NCI-H774 (cell line): Measurements from ENCODE around the gene STK24.

ENCODE experiments used
- DNase-seq: peaks from one replicate; lab custom pipeline; 2025; lab: John Stamatoyannopoulos, UW

Gene STK24

DNA sequence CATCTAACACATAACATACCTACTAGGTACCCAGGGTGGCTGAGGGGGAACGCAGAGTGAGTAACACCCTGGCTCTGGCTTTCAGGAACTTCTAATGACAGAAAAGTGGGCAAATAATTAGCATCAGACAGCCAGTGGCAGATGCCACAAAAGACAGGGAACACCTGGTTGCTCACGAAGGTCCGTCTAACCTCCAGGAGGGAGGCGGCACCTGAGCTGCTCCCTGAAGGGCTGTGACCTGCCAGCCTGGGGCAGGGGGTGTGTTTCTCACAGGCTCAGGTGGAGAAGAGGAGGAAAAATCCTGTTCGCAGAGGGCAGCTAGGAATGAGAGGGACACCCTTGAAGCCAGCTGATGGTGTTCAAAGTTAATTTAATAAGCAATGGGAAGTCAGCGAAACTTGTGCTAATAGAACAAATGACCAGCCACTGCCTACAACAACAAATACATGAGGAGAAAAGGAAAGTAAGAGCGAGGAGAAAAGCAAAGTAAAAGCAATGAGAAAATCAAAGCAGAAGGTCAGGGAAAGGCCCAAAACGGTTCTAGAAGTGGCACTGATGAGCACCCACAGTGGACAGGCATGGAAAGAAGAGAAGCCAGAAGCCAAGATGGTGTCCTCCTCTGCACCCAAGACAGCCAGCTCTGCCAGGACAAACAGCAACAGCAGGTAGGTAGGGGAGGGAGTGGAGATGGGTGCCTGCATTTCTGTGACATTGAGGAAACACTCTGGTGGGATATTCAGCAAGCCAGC is 87.3 kb downstream of the STK24 start:
- DNase-seq: no peak

DNA sequence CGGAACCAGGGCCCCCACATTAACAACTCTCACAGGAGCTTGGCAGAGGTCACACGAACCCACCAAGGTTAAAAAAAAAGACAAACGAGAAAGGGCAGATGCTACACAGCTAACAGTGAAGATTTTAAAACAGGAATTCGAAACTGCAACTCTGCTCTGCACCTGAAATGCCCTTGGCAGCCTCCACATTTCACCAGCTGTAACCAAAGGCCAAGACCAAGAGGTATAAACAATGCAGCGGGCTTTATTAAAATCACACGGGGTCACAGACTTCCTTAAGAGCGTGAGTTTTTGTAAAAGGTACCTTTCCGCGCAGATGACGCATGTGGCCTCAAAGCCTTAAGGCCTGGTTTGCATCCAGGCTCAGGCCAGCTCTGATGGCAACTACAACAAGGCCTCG is 88.2 kb downstream of the STK24 start:
- DNase-seq: no peak

DNA sequence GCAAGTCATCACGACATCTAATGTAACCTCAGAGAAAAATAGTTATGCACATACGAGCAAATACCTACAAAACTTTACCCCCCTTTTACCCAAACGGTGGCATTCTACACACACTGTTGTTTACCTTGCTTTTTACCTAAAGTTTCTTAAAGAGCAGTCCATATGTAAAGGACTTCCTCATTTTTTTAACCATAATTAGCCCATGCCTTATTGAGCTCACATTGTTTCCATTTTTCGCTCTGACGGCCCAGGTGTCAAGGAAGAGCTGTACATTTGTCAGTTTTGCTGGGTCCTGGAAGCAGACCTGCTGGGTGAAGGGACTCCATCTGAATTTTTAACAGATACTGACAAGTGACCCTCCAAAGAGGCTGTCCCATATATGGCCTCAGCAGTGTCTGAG is 89.4 kb downstream of the STK24 start:
- no peak for DNase-seq

DNA sequence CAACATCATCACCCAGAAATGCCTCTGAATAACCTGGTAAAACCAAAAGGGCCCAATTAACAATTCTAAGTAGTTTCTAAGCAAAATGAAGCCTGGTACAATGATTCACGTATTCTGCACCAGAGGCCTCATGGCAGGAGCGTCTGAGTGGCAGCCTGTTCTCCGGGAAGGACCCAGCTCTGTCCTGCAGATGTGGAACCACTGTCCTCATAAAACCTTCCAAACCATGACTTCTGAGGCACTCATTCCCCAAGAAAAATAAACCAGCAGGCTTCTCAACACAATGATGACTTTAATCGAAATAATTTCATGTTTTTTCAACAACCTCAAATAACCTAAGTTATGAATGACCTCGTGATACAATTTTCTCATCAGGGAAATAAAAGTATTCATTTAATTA is 89.9 kb downstream of the STK24 start:
- no peak for DNase-seq

DNA sequence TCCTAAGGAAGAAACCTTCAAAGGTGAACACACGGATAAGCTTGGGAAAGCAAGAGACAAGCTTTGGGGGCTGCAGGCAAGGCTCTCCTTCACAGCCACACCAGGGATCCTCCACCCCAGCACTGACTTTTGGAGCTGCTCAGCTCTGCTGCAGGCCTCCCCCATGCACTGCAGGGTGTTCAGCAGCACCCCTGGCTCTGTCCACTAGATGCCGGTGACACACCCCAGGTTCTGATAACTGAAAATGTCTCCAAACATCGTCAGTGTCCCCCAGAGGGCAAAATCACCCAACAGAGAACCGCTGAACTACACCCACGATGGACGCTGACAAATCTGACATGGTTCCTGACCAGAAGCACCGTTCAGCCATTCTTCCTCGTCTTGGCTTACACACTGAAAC is 90.5 kb downstream of the STK24 start:
- DNase-seq: no peak

DNA sequence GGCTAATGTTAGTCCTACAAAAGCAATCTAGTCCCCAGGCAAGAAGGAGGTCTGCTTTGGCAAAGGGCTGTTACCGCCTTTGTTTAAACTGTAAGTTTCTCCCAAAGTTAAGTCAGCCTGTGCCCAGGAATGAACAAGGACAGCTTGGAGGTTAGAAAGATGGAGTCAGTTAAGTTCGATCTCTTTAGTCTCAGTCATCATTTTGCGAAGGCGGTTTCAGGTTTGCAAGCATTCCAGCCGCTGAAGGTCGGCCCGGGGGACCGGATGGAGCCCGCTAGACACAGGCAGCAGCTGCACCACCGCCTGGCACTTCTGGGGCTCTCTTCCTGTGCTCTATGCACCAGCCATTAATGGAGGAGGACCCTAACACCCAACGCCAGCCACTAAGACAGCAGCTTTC is 91.3 kb downstream of the STK24 start:
- DNase-seq: no peak

DNA sequence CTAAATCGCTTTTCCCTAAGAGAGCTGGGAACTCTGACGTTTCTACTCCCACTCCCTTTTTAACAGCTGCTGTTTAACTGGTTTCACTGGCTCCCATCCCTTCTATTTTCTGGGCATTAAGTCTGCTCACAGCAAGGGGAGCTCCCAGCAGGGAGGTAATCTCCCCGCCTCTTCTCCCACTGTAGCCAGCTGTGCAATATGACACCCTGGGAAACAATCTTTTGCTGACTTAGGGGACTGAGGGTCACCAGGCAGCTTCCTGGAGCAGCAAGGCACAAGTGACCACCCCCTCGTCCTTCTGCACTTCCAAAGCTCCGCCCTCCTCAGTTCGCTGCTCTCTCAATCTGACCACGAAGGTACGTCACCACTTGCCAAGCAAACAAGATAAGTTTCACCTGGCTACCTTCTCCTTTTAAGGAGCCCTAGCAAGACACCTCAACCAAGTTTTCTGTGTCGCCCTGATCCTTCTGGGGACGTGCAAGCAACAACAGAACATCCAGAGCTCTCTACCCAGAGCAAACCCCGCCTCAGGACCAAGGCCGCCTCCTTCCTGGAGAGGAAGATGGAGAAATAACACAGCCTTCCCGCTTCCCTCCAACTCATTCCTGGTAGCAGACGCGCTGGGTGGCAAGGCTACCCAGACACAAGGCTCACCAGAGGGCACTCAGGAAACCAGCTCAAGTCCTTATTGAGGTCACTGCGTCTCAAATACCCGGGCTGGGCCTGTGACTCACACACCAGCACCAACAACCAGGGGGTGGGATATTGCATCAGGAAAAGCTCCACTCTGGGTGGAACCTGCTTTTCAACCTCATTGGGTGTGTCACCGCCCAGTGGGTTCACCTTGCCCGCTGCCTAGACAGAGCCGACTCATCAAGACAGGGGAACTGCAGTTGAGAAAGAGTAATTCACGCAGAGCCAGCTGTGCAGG is 92.4 kb downstream of the STK24 start:
- no peak for DNase-seq

DNA sequence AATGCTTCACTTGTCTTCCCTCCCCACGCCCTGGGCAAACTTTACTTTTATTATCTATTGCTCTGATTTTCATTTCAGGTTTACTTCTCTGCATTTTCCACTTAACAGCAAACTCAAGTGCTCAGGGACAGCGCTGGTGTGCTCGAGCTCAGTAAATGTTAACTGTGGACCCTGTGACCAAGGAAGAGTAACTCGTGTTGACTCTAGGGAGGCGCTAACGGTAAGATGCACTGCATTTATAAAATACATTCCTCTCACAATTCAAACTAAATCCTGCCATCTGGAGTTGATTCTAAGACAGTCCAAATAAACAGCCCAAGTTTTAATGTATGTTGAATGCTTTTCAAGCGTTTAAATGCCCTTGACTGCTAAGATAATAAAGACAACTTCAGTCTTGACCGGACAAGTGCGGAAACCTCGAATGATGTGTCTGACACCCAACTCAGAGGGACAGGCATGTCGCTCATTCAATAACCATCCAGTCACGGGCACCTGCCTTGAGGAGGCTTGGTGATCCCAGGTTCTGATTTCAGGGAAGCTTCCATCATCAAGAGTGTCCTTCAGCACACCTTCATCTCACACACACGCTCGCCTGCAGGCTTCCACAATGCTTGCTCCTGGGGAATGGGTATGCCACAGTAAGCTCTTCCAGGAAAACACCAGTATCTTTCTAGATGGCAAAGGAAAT is 93.2 kb downstream of the STK24 start:
- no peak for DNase-seq

DNA sequence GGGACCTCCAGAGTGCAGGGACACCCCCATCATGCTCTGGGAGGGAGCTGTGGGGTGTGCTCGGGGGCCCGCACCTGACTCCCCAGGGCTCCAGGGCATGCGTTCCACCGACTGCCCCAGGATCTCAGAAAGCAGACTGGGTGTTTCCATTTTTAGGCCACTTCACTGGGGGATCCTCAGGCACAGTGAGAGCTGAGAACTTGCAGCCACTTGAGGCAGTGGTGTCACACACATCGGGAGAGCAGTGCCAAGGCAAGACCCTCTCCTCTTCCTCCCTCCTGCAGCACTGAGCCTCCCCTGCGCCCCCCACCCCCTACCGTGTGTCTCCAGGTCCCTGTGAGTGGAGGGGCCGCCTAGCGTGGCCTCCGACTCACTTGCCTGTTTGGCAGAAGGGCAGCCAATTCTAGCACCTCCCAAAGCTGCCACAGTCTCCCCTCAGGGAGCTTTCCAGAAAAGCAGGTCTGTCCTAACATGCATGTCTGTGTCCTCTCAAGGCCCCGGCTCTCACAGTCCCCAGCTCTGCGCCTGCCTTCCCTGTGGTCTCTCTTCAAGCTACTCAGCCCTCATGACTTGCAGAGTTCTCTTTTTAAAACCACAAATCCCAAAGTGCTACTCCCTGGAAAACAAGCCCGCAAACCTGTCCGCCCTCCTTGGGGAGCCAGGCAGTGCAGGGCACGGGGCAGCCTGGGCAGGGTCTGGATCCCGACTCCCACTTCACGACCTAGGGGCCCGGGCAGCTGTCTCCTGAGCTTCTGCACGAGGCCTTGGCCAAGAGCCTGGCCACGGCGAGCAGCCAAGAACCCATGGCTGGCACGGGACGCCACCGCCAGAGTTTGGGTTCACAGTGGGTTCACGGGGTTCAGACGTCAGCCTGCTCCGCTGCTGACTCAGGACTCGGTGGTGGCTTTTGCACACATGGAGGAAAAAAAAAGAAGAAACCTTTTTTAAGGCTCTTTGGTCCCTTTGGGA is 94.1 kb downstream of the STK24 start:
- no peak for DNase-seq

DNA sequence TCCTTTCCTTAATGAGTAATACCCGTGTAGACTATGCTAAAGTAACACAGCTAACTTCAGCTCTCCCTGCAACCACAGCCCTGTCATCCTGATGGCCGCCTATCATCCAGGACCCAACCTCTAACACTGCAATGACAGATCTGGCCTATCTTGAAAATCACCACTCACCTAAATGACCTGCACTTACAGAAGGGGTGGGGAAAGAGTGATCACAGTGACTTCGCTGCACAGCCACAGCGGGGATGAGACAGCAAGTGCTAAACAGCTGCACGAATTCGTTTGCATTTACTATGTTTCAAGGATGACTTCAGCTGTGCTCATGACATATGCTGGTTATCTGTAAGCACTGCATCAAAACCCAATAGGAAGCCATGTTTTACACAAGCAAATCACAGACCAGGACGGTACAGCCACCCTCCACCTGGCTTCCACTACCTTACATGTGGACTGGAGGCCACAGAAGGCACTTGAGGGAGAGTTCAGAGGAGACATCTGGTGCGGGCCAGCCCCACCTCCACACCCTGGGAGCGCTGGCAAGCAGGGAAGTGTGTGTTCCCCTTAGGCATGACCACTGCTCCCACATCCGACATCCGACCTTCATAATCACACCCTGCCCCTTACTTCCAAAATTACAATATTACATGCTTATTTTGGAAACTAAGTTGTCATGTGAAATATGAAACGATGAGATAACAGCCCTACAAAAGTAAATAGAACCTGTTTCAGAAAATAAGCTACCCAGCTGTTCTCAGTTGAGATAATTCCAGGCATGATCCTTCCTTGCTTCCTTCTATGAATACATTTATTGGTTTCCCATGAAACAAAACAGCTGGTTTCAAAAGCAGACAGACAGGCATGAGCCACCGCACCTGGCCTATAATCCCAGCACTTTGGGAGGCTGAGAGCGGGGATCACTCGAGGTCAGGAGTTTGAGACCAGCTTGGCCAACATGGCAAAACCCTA is 95.7 kb downstream of the STK24 start:
- DNase-seq: no peak

DNA sequence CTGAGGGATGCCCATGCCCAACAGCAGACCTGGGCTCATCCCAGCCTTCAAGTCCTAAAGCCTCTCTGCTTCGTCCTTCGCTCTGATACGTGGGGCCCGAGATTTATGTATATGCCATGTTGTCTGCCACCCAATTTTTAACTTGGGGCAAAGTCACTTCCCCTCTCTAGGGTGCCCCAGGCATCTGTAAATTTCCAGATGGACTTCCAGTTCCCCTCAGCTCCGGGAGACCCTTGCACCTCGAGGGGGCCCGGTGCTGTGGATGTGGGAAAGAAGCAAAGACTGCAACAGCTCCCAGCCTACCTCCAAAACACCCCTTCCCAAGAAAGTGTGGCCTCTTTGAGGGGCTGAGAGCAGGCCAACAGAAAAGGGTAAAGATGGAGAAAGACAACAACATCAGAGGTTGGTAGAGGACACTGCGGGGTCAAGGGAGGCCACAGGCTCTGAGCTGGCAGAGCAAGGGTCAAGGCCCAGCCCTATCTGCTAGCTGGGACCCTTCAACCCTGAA is 97.4 kb downstream of the STK24 start:
- no peak for DNase-seq

DNA sequence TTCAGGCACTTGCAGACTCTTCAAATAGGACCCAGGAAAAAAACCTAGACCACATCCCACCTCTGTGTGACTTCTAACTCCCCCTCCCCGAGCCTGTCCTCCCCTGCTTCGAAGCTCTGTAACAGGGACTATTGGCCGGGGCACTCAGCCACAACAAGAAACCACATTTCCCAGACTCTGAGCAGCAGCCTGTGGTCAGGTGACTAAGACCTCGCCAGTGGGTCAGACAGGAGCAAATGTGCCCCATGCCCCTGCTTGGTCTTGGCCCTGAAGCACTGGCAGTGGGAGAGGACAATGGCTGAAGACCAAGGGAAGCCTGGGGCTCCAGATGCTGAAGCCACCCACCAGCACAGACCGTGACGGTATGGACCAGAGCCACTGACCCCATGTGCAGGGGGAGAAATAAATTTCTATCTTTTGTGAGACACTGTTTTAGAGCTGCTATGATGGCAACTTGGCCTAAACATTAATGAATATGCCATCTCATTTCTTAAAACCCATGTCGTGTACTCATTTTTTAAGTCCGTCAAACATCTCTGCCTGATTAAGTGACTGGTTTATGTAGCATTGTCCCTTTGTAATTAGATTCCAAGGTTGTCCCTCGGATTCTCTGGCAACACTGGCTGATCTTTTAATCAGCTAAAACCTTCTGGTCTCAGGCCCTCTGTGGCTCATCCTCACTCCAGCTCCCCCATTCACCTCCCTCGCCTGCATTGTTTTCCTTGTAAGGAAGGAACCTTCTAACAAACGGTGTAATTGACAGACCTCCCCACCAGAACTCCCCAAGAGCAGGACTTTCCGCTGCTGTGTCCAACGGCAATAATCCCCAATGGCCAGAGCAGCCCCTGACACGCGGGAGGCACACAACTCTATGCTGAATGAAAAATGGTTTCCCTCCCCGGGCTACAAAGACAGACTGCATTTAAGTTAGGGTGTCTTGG is 98.4 kb downstream of the STK24 start:
- DNase-seq: no peak

DNA sequence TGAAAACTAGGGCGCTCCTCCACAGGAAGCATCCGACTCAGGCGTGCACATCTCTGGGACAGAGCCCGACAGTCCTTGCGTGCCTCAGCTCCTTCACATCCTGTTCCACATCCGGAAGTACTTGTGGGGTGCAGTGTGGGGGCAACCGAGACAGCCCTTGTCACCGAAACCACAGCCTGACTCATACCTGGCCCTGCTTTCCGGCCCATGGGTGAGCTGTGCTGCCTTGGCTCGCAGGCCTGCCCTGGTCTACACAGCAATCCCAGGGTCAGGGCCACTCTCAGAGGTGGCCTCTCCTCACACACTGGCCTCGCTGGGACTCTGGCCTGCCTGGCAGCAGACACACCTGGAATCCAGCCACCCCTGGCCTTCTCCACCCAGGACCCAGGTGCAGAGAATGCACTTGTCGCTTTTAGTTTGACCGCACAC is 100.4 kb downstream of the STK24 start:
- no peak for DNase-seq

DNA sequence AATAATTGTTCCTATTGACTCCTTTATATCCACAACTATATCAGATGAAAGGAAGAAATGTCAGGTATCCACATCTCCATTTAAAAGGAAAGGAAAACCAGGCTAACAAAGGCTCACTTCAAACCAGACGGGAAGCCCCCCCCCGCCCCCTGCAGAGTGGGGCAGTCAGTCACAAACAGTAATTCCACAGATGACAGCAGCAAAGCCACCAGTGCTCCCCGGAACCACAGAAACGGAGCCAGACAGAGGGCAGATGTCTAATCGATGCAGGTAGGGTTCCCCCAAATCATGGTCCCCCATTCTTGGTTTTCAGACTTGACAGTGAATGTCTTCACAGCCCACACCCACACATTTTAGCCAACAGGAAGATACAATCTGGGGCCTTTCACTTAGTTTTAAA is 100.8 kb downstream of the STK24 start:
- DNase-seq: no peak

DNA sequence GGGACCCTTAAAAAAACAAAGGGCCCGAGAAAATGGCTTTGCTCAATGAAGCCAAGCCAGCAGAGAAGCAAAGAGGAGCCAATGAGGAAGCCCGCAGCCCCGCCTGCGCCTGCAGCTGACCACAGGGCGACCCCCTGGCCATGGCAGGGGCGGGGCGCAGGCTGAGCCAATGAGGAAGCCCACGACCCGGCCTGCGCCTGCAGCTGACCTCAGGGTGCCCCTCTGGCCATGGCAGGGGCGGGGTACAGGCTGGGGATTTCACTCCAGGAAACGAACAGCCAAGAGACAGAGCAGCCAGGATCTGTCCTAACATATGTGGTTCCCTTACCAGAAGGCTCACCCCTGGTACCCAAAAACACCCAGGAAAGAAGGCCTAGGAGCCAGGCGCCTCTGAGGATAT is 101.4 kb downstream of the STK24 start:
- no peak for DNase-seq

DNA sequence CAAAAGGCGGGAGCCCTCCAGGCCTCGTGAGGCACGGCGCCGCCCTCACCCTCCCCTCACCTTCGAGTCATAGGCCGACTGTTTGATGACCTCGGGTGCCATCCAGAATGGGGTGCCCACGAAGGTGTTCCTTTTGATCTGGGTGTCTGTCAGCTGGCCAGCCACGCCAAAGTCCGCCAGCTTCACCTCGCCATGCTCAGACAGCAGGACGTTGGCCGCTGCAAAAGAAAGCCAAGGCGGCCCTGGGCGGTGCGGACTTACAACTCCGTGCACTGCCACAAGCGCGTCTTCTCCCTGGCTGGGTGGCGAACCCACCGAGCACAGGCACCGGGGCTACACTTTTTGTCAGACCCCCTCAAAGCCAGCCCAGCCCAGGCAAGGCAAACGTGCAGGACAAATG is 102.1 kb downstream of the STK24 start:
- DNase-seq: no peak

DNA sequence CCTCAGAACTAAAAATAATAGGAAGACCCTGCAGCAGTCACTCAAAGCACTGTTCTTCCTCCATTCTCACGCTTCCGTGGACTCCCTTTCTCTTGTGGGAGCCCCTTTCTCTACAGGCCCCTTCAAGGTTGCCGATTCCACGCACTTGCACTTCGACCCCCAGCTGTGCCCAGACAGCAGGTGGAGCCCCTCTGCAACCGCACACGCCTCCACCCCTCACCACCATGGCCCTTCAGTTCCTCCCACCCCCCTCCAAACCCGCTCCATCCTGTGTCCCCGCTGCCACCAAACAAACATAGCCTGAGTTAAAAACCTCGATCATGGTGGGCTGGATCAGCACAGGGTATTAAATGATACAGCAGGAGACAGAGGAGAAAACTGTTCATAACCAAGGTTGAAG is 102.6 kb downstream of the STK24 start:
- no peak for DNase-seq

DNA sequence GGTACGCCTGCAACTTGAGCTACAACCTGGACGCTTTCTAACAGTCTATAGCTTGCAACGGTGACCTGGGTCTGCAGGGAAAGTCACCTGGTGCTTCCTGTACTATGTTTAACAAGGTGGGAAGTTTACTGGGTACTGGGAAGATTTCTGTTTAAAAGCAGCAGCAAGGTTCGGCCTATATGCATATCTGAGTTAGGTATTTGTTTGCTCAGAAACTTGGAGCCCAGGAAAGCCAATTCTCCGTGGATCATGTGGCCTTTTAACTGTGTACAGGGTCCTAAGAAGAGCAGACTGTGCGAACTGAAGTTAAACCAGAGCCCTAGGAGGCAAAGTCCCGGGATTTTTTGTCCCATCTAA is 103.1 kb downstream of the STK24 start:
- no peak for DNase-seq

DNA sequence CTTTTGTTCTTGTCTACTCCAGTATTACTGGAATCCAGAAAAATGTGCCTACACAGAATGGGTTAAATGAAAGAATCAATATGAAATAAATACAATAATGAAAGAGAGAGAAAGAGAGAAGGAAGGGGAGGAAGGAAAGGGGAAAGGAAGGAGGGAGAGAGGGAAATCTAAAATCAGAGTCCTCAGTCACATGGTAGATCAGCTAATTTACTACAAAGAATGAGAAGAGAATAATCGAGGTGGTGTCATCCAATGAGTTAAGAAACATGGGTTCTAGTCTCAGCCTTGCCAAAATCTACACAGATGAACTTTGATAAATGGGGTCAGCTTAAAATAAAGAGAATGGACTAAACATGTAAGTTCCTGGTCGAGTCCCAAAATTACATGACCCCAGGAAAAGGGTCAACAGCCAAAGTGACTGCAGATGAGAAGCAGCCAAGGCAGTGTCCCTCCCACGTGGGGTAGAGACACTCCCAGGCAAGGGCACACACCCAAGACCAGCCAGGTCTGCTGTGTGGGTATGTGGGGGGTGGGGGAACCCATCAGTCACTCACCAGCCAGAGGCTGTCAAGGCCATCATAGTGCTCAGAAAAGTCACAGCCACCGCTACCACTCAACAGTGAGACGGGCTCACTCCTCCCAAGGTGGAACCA is 103.6 kb downstream of the STK24 start:
- DNase-seq: no peak
